NCI-H748 (cell line): ENCODE results near the gene CFL1.

Experiments used
- DNase-seq: peaks from one replicate; lab custom pipeline; 2025; ENCODE audit not compliant: unreplicated experiment; lab: John Stamatoyannopoulos, UW

CFL1 gene

DNA sequence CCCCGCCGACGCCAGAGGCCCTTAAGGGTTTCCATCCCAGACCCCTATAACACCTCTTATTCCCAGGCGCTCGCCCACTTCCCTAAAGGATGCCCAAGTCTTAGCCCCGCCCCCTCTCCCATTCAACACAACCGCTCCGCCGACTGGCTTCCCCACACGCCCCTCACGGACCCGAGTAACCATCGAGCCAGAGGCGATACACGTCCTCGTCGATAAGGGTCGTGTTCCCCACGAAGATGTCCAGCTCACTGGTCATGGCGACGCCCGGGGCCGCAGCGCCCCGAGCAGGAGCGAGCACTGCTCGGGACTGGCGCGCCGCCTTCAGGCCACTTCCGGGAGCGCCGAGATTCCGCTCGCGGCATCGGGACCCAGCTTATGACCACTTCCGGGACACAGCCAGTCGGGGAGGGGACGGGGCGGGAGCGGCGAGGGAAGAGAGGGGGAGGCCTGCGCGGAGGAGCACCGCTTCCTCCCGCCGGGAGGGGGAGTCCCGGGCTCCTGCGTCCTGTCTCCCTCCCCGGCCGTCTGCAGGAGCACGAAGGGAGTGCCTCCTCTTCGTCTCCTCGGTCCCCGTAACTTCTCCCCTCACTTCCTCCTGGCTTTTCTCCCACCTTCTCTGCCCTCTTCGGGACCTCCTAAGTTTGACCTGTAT lies 30.3 kb upstream of the CFL1 start, which contains the start of gene FIBP:
Gene FIBP (minus strand): TSS at position 309 of the 652 bp plus-strand sequence. CDS start 53 bp downstream, at position 256.
- DNase-seq = peak; percentile 97

GRCh38 chr11:65887723-65888162 lies 29.8 kb upstream of the CFL1 start:
- DNase-seq = no peak

GRCh38 chr11:65886826-65887722 lies 29.1 kb upstream of the CFL1 start:
- DNase-seq = no peak

GRCh38 chr11:65885808-65886536 lies 28.0 kb upstream of the CFL1 start:
- DNase-seq = no peak

DNA sequence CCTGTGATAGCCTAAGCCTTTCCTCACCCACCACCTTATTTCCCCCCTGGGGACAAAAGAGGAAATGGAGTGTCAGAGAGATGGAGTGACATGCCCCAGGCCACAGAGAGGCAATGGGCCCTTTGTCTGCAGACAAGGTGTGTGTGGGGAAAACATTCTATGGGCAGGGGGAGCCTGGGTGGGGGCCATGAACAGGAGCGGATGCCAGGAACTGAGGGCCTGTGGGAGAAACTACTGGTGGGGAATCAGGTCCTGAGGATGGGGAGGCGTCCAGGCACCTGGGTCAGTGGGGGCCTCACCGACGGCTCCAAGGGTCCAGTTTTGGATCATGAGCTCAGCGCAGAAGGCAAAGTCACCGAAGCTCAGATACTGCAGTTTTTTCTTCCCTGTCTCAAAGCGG lies 27.3 kb upstream of the CFL1 start:
- no peak for DNase-seq

- peak; percentile 66 for DNase-seq
These were observed 26.7 kb upstream of the CFL1 start for GRCh38 chr11:65884716-65885092.

- no peak for DNase-seq
These were observed 26.1 kb upstream of the CFL1 start for GRCh38 chr11:65883786-65884715.

DNA sequence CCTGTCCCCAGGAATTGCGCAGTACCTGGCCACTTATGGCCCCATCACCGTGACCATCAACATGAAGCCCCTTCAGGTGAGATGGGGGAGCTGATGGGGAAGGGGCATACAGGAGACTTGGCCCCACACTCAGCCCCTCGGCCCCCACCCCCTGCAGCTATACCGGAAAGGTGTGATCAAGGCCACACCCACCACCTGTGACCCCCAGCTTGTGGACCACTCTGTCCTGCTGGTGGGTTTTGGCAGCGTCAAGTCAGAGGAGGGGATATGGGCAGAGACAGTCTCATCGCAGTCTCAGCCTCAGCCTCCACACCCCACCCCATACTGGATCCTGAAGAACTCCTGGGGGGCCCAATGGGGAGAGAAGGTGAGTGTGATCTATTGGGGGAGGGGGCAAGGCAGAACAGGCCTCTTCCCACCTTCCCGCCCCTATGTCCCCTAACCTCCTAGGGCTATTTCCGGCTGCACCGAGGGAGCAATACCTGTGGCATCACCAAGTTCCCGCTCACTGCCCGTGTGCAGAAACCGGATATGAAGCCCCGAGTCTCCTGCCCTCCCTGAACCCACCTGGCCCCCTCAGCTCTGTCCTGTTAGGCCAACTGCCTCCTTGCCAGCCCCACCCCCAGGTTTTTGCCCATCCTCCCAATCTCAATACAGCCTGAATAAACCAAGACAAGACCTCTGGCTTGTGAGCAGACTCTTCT lies 25.2 kb upstream of the CFL1 start:
- no peak for DNase-seq

GRCh38 chr11:65882120-65883057 lies 24.4 kb upstream of the CFL1 start:
- DNase-seq = no peak

DNA sequence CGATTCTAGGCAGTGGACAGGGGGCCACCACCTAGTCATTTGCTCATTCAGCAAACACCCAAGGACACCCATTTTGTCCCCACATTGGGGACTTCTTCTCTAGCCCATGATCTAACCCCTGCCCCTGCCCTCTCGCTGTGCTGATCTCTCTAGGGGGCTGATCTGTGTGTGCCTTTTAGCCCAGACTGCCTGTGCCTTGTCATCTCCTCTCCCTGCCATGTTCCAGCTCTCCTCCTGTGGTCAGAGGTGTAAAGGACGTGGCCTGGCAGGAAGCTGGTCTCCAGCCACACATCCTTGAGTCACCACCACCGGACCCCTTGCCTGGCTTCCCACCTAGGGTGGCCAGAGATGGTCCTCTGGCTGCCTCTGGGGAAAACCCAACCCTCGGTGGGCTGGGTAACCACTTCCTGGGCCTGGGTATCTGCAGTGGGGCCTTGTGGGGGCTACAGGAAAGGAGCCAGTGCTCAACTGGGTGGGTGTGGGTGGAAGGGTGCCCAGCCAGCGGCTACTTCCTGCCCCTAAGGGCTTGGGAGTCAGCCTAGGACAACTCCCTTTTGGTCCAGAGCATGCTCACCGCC lies 23.0 kb upstream of the CFL1 start:
- DNase-seq = no peak

GRCh38 chr11:65880027-65880426 lies 22.0 kb upstream of the CFL1 start:
- DNase-seq = no peak

DNA sequence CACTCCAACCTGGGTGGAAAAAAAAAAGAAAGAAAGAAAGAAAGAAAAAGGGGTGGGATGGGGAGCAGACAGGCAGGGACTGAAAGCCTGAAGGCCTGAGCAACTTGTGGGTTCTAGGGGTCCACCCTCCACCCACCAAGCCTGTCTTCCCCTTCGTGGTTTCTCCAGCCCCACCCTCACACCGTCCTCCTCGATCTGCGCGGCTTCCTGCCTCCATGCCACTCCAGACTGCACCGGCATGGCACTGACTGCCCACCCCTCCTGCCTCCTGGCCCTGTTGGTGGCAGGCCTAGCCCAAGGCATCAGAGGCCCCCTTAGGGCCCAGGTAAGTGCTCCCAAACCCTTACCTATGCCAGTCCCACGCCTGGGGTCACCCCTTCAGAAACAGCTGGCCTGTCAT lies 21.6 kb upstream of the CFL1 start, which contains the start of gene CTSW:
Gene CTSW (plus strand): TSS at position 221 of the 400 bp plus-strand sequence. CDS start 18 bp downstream, at position 239.
- no peak for DNase-seq

DNA sequence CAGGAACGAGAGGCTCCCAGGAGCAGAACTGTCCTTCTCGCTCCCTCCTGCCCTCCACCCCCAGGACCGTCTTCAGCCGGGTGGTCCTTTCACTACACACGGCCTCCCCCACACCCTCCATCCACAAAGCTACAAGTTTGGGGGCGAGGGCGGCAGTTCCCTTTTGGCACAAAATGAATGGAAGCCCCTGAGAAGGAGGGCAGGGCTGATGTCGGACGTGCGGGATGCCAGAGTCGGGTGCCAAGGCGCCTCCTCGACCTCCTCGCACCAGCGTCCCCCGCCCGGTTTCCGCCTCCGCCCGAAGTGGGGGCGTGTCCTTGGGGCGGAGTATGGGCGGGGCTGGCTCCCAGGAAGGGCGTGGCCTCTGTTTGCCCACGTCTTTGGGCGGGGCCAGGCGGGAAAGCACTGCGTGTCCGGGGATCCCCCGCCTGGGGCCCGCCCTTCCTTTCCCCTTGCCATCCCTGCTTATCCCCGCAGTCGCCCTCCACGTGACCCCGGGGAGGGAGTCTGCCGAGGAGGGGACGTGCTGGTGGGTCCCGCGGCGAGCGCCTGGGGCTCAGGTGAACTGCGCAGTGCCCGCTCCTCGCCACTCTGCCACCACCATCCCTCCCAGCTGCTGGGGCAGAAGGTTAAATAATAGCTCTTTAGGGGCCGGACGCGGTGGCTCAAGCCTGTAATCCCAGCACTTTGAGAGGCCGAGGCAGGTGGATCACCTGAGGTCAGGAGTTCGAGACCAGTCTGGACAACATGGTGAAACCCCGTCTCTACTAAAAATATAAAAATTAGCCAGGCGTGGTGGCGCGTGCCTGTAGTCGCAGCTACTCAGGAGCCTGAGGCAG lies 15.6 kb upstream of the CFL1 start:
- peak; percentile 90 for DNase-seq

GRCh38 chr11:65872586-65873317 lies 14.8 kb upstream of the CFL1 start, which contains the start of gene EFEMP2:
TSS of gene EFEMP2 (minus strand) at chr11:65872800. CDS start at chr11:65872354, 446 bp downstream.
- peak; percentile 24 for DNase-seq

DNA sequence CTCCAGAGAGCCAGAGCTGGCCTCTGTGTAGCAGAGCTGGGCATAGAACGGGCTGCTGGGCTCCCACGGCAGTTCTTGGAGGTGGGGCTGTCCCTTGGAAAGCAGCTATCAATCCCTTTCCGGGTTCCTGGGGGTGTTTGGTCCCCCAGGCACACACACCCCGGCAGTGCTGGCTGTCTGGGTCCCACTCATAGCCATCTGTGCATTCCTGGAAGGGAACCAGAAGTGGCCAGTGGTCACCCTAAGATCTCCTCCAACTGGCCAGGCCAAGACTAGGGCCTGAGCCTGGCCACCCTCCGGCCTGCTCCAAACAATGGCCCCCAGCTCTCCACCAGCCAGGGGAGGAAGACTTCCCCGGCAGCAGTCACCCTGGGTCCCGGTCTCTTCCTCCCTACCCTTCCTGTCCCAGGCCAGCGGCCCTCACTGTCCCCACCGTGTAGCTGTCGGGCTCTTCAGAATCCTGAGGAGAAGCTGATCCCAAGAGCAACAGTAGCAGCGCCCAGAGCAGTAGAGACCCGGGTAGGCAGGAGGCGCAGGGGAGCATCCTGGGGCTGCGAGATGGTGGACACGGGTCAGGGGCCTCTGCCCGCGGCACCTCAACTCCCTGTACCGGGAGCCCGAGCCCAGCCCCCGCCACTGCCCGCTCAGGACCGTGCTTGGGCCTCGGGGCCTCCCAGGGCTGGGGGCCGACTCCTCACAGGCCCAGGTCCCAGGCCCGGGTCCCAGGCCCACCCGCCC lies 14.0 kb upstream of the CFL1 start:
- DNase-seq = no peak
